ENCODE data around the gene KDF1.
A peak's percentile ranks its signal among the peaks of the same experiment; 100 is the strongest.

KDF1 gene

GRCh38 chr1:26922901-26923300, 37.4 kb downstream of the KDF1 start:
- no peak for DNase-seq (ENCODE audit: low read depth)
- peak overlapping the region; percentile 65 for H3K4me3 ChIP-seq (ENCODE audit: low read length)
- TF ChIP-seq CTCF (conservative IDR thresholded peaks at IDR 0.05; ENCODE audit: low read depth, low read length) = no peak

- no peak for DNase-seq (ENCODE audit: low read depth)
- H3K4me3 ChIP-seq (ENCODE audit: low read length) = peak overlapping the region; percentile 65
- no peak for TF ChIP-seq CTCF (conservative IDR thresholded peaks at IDR 0.05; ENCODE audit: low read depth, low read length)
Measured at GRCh38 chr1:26922431-26922729, 37.9 kb downstream of the KDF1 start.

GRCh38 chr1:26921540-26922430, 38.5 kb downstream of the KDF1 start, which contains the start of gene NUDC:
Gene NUDC, plus strand, starts transcription at chr1:26921743. Its CDS starts 106 bp downstream, at chr1:26921849.
- no peak for TF ChIP-seq CTCF (conservative IDR thresholded peaks at IDR 0.05; ENCODE audit: low read depth, low read length)
- H3K4me3 ChIP-seq (ENCODE audit: low read length) = peak within 1 kb of the TSS; percentile 65
- peak; percentile 84 for DNase-seq (ENCODE audit: low read depth)

- no peak for TF ChIP-seq CTCF (conservative IDR thresholded peaks at IDR 0.05; ENCODE audit: low read depth, low read length)
- peak overlapping the region; percentile 65 for H3K4me3 ChIP-seq (ENCODE audit: low read length)
- DNase-seq (ENCODE audit: low read depth) = no peak
Measured at GRCh38 chr1:26921126-26921539, 39.1 kb downstream of the KDF1 start.

GRCh38 chr1:26915204-26915842, 44.9 kb downstream of the KDF1 start:
- H3K4me3 ChIP-seq (ENCODE audit: low read length) = no peak overlapping the region
- TF ChIP-seq CTCF (conservative IDR thresholded peaks at IDR 0.05; ENCODE audit: low read depth, low read length) = no peak
- DNase-seq (ENCODE audit: low read depth) = no peak

- DNase-seq (ENCODE audit: low read depth) = no peak
- no peak within 1 kb of the TSS for H3K4me3 ChIP-seq (ENCODE audit: low read length)
- no peak for TF ChIP-seq CTCF (conservative IDR thresholded peaks at IDR 0.05; ENCODE audit: low read depth, low read length)
Measured at GRCh38 chr1:26913754-26914619, 46.3 kb downstream of the KDF1 start, which contains the start of gene NR0B2. Gene NR0B2, minus strand, starts transcription at chr1:26913975. Its CDS starts 35 bp downstream, at chr1:26913940.
